ENCODE measurements around the gene CAMKK2. TPM values are rescaled to one million over a fixed set of nuclear protein-coding genes. Genes with fewer than 3 reads are reported as not detected.

Gene CAMKK2
- total and polyA plus RNA-seq, 2 of the 4 experiments (the other 2 are of a cell fraction): 15.2 to 24.7 TPM

GRCh38 chr12:121278169-121279070, 18.1 kb downstream of the CAMKK2 start:
- Histone ChIP-seq H3K9me1 (ENCODE audit: insufficient read depth, low read length) (0 out of 2 replicates have a peak, but pooled peaks cover 2% of the 10 kb centered on the region), H4K8ac (ENCODE audit: low read depth in 2 of 2, low read length in 2 of 2) (no peak overlapping the region), H2AK9ac (replicated peaks; ENCODE audit: low read depth, low read length, poor library complexity) (no peak overlapping the region), H2BK20ac (ENCODE audit: low read depth, low read length) (no peak overlapping the region), H3K9ac (ENCODE audit: low read depth, low read length) (no peak overlapping the region), H4K91ac (ENCODE audit: insufficient read depth, low read depth, low read length) (no peak overlapping the region), H3K4me2 (ENCODE audit: low read depth, low read length) (no peak overlapping the region), H3K14ac (replicated peaks; ENCODE audit: low read depth, low read length) (no peak overlapping the region), H2BK15ac (ENCODE audit: low read depth, low read length) (no peak overlapping the region), H3K27me3 (ENCODE audit: control insufficient read depth, insufficient read depth, low read length) (no peaks in the 10 kb centered on the region), H2AK5ac (ENCODE audit: low read depth, low read length) (0 out of 2 replicates have a peak overlapping the region, but pooled peaks have one; percentile 37), H3K4ac (ENCODE audit: low read depth, low read length) (no peak overlapping the region), H2BK5ac (ENCODE audit: low read depth, low read length, poor library complexity, severe bottlenecking) (no peak overlapping the region), H3K56ac (ENCODE audit: extremely low read depth, insufficient read depth, low read length) (no peak overlapping the region), H3K4me1 (ENCODE audit: control insufficient read depth, insufficient read depth, low read length) (peaks cover 6% of the 10 kb centered on the region), H3K27ac (ENCODE audit: insufficient read depth, low read length) (no peak overlapping the region), H3K18ac (ENCODE audit: low read depth, low read length) (no peak overlapping the region), H4K5ac (ENCODE audit: low read depth, low read length) (no peak overlapping the region), H2BK120ac (ENCODE audit: low read depth, low read length) (no peak overlapping the region), H3K36me3 (ENCODE audit: control insufficient read depth, insufficient read depth, low read length) (peaks cover 5% of the 10 kb centered on the region), H2AFZ (replicated peaks; ENCODE audit: low read length, poor library complexity) (no peak overlapping the region), H3K4me3 (ENCODE audit: insufficient read depth, low read depth, low read length) (no peak overlapping the region), H3K79me1 (ENCODE audit: low read depth in 1 of 2, low read length in 2 of 2) (peaks cover 7 to 46% of the 10 kb centered on the region in 2 experiments; a peak in 3 of 4 replicates), H4K20me1 (ENCODE audit: insufficient read depth, low read length) (0 out of 2 replicates have a peak, but pooled peaks cover 3% of the 10 kb centered on the region), H3K9me3 (ENCODE audit: control insufficient read depth, insufficient read depth, low read length) (no peaks in the 10 kb centered on the region), H3K23ac (ENCODE audit: low read depth, low read length) (peak overlapping the region; percentile 39; the same call in 1 of the 2 replicates)
- dilution Hi-C loops (cut with HindIII; ENCODE audit: low sequenced_read_pairs, unreplicated experiment) (no loop called here), in situ Hi-C loops (cut with MboI; ENCODE audit: low sequenced_read_pairs) (no loop called here), intact Hi-C loops (cut with micrococcal nuclease) (no loop called here)
- POLR2A ChIA-PET (ENCODE audit: unreplicated experiment): interaction anchor here (0.6 kb wide), 1 partner anchor 18 kb away, joined by 6 read pairs; the partner anchor contains the start of gene CAMKK2
- ATAC-seq (ENCODE audit: low read depth): peak; percentile 15; the same call in 1 of the 2 replicates
- no TSS peak for BruUV-seq (replicated peaks)
- WGBS, 2 experiments (ENCODE audit: extremely low coverage in 2 of 2, insufficient read length in 1 of 2): 100% methylated on average over 6 of the region's 15 CpGs; no CpG with 5 or more reads in 1 of the 2 experiments
- CTCF ChIA-PET: no interaction called here
- DNase-seq: no peak
- TF ChIP-seq RCOR1 (IDR thresholded peaks at IDR 0.05; ENCODE audit: insufficient replicate concordance, low read length): no peak
- no peak for TF ChIP-seq RFX5 (IDR thresholded peaks at IDR 0.05; ENCODE audit: low read depth, low read length)
- TF ChIP-seq RAD21 (IDR thresholded peaks at IDR 0.05; ENCODE audit: low read length): no peak
- TF ChIP-seq ELK1 (IDR thresholded peaks at IDR 0.05; ENCODE audit: borderline replicate concordance, low read depth, low read length): no peak
- no peak for TF ChIP-seq USF2 (IDR thresholded peaks at IDR 0.05; ENCODE audit: low read depth, low read length)
- TF ChIP-seq CTCF (conservative IDR thresholded peaks at IDR 0.05; ENCODE audit: low read depth, low read length): no peak
- no peak for TF ChIP-seq MAZ (IDR thresholded peaks at IDR 0.05; ENCODE audit: borderline replicate concordance, low read depth, low read length)
- TF ChIP-seq CEBPB (IDR thresholded peaks at IDR 0.05; ENCODE audit: low read depth, low read length): no peak
- TF ChIP-seq FOS (IDR thresholded peaks at IDR 0.05; ENCODE audit: low read depth, low read length): no peak
- TF ChIP-seq NFE2L2 (IDR thresholded peaks at IDR 0.05; ENCODE audit: low read depth, low read length): no peak
- no peak for TF ChIP-seq CHD1 (IDR thresholded peaks at IDR 0.05; ENCODE audit: low read depth, low read length)
- TF ChIP-seq BHLHE40 (IDR thresholded peaks at IDR 0.05; ENCODE audit: low read depth, low read length): no peak
- TF ChIP-seq SMC3 (IDR thresholded peaks at IDR 0.05; ENCODE audit: low read depth, low read length): no peak
